Stimulated activated CD4-positive, alpha-beta T cell treated with anti-CD3 and anti-CD28 coated beads, Interleukin-15, amount 100 ng/mL, for 48 hours (primary cell): ENCODE measurements around the gene NDUFV2.
"Not testable (repeated sequence)": the region's sequence is repeated elsewhere in the genome, so short reads cannot be mapped to it uniquely, and the experiment has no call there.

Experiments
- DNase-seq, 2 donors: peaks; one replicate each; pipeline ENCODE4 v3.0.0-alpha.2; 2020; ENCODE audit warnings: low read depth in 2 of 2

NDUFV2 gene

DNA sequence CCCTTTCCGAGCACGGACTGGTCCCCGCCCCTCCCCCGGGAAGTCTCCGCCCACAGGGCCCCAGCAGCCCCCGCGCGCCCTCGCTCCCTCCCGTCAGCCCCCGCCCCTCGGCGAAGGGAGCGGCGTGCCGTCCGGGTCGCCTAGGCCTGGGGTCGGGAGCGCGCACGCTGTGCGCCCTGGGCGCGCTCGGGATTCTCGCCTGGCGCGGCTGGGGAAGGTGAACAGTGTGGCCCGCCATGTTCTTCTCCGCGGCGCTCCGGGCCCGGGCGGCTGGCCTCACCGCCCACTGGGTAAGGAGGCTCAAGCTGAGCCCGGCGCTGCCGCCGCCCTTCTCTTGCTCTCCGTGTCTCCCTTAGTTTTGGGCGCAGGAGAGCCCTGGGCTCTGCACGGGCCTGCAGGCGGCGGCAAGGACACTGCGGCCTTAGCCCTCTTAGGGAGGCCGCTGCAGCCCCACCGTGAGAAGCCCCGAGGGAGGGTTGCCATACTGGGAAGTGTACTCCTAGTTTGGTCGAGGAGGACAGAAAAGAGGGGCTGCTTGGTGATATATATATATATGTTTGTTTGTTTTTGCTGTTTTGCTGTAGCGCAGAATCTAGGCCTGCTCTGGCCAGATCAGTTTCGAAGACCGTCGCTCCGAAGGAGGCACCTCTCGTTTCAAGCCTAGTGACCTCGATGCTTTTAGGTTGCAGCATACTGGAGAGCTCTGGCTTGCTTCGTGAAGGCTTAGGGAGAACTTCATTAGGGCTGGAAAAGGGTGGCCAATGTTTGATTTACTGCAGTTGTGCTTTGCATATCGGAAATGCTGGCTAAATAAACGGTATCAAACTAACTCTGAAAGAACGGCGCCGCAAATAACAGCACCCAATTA is at the start of gene NDUFV2:
NDUFV2 (plus strand) TSS at position 192 of the 868 bp plus-strand sequence; CDS start at position 237, 45 bp downstream.
- DNase-seq: peak; percentile 93 to 98

DNA sequence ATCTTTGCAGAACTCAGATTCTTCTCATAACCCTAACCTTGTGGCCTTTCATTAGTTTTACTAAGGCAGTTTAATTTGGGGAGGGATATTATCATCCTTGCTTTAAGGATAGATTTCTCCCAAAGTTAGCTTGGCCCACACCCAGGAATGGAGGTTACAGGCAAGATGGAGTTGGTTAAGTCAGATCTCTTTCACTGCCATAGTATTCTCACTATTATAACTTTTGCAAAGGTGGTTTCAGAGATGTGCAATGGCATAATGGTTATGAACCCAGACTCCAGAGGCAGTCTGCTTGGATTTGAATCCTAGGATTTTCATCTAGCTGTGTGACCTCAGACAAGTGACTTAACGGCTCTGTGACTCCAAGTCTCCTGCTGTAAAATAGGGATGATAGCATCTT is 48.7 kb upstream of the NDUFV2 start:
- DNase-seq: no peak

DNA sequence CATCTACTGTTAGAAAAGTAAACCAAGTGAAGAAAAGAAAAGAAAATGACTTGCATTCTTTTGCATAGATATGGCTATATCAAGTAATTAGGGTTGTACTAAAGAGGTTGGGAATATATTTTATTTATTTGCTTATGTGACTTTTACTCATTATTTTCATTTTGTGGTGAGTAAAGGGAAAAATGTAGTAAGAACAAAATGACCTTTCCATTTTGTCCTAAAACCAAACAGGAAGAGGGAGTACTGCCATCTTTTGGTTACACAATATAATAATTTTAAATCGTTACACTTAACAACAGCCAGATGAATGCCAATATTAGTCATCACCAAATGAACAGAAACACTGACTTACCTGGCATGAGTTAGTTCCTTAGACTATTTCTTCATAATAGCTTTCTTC is 47.3 kb upstream of the NDUFV2 start:
- DNase-seq: no peak

DNA sequence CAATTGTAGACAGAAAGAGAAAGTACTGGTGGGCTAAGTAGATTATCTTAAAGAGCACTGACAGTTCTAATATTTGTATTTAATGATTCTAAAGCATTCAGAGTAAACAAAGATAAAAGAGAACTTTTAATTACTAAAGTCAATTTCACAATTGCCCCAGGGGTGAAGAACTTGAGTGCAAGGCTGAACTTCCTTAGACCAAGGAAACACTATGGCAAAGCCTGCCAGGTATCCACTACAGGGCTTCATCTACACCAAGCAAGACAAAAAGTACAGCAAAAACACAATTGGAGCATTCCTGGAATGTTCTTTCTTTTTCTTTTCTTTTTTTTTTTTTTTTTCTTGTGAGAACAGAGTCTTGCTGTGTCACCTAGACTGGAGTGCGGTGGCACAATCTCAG is 46.9 kb upstream of the NDUFV2 start:
- no peak for DNase-seq

DNA sequence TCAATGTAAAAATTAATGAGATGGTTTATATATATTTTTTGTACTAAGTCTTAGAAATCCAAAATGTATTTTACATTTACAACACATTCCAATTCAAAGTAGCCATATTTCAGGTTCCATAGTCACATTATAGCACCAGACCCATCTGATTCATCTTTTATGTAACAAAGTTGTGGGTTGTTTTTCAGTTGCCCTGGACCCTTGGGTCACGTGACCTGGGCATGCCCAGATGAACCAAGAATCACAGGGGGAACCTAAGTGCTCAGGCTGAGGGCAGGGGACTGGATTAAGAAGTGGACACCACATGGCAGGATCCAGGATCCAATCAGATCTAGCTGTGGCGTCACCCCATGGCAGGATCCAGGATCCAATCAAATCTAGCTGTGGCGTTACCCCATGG is 44.9 kb upstream of the NDUFV2 start:
- no peak for DNase-seq

DNA sequence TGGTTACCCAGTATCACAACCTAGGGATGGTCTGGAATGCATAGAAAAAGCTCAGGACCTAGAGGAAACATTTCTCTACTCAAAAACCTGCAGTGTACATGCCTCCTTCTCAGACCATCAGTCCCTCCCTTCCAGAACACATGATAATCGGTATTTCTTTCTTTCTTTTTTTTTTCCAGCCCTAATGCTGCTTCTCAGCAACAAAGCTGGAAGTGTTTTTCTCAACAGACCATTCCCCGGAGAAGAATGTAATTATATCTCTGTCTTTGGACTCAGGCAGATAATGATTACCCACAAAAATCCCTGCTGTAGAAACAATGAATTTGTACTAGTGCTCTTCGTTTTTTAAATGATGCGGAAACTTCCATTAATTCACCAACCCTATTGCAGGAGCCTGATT is 44.1 kb upstream of the NDUFV2 start:
- no peak for DNase-seq

DNA sequence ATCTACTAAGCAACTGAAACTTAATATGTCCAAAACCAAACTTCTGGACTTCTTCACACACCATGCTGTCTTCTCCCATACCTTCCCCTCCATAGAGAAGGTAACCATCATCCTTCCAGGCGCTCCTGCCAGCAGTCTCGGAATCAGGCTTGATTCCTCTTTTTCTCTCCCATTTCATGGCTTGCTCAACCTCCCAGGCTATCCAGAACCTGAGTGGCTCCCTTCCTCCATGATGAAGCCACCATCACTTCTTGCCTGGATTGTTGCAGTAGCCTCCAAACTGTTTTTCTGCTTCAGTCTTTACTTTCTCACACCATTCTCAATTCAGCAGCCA is 40.1 kb upstream of the NDUFV2 start:
- DNase-seq: no peak

DNA sequence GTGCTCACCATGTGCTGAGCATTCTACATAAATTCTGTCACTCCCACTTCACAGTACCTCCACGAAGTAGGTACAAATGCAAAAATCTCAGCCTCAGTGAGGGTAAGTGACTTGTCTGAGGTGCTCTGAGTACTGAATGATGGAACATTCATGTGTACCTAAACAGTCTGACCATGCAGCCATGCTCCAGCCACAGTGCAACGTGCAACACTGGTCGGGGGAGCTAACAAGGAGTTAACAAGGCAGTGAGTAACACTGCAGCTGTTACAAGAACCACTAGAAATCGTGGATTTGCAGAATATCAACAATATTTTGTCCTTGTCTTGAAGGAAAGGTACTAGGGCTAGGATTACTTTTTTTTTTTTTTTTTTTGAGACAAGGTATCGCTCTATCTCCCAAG is 36.6 kb upstream of the NDUFV2 start:
- no peak for DNase-seq

DNA sequence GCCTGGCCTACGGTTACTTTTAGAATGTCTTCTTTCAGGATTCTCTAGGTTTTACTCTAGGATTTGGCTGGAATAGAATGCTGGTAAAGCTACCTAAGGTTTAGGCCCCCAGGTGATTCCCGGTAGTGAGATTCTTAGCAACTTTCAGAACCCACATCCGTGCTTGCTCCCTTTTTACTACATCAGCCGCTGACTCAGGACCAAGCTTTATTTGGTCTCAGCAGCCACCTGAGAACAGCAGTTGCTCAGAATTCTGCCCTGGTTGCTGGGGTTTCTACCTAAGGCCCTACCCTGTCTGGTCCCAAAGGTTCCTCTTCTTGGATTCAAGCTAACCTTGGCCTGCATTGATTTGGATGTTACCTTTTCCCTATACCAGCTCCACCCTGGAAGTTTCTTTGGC is 36.1 kb upstream of the NDUFV2 start:
- DNase-seq: no peak

DNA sequence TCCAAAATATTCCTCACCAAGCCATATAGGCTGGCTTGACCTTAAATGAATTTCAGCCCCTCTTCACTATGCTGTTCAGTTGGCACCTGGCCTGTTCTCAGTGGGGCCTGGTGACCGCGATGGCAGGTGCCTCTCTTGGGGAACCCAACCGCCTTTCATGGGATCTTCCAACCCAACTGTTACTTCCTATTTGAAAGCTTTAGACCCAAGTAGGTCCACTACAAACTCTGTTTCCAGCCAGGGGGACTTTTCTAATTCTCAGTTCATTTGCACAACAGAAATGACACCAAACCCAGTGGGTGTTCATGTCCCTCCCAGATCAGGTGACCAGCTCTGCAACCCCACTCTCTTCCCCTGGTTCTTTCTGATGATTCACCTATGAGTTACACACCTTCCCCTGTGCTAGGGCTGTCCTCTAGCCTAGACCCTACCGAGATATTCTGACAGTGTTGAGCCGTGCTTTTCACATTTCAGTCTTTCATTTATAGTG is 35.6 kb upstream of the NDUFV2 start:
- DNase-seq: no peak

DNA sequence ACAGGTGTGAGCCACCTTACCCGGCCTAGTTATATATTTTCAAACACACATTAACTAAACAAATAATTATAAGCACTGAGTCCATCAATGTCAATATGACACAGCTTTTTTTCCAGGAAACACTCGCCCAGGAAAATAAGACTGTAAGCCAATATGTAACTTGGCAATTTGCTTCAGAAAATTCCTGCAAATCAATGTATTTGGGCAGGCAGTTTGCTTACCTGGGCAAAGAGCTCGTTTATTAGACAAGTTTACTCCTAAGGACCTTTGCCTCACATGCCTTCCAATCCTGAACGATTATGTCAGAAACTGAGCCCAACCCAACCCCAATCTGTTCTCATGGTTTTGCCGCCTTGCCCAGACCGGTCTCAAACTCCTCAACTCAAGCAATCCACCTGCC is 34.7 kb upstream of the NDUFV2 start:
- no peak for DNase-seq

DNA sequence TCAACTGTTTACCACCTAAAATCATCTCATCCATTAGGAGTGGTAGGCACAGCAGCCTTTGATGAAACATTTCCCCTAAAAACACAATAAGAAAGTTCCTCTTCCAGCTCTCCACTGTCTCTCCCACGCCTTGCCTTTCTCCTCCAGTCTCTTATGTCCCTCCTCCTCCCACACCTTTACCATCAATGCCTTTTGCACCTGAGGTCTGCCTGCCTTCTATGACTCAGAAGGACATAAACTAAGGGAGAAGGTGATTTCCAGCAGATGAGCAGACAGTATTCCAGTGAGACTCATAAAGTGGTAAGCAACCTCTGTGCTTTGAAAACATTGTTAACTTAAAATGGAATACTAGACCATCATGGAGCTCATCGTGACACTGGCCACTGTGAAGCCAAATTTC is 34.2 kb upstream of the NDUFV2 start:
- no peak for DNase-seq

DNA sequence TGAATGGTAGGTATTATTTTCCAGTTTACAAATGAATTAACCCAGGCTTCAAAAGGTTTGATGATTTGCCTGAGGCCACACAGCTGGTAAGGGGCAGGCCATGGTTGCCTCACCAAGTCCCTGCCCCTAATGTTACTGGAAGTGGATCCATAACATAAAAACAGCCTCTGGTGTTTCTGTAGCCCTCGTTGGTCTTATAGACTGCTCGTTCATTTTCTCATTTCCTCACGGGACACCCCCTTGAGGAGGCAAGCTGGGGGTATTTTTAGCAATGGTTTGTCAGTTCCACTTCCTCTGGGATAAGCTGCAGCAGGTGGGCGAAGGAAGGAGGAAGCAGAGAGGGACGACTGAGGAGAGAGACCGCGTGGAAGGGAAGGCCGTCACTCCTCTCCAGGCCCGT is 32.9 kb upstream of the NDUFV2 start:
- DNase-seq: no peak

DNA sequence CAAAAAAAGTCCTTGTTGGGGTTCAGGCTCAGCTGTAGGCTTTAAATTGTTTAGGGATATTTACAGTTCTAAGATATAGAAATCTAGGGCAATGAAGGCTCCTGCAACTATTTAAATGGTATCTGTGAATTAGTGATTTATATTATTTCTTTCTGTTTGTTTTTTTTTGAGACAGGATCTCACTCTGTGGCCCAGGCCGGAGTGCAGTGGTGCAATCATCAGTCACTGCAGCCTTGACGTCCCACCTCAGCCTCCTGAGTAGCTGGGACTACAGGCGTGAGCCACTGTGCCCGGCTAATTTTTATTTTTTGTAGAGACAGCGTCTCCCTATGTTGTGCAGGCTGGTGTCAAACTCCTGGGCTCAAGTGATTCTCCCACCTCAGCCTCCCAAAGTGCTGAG is 32.3 kb upstream of the NDUFV2 start:
- DNase-seq: no peak

DNA sequence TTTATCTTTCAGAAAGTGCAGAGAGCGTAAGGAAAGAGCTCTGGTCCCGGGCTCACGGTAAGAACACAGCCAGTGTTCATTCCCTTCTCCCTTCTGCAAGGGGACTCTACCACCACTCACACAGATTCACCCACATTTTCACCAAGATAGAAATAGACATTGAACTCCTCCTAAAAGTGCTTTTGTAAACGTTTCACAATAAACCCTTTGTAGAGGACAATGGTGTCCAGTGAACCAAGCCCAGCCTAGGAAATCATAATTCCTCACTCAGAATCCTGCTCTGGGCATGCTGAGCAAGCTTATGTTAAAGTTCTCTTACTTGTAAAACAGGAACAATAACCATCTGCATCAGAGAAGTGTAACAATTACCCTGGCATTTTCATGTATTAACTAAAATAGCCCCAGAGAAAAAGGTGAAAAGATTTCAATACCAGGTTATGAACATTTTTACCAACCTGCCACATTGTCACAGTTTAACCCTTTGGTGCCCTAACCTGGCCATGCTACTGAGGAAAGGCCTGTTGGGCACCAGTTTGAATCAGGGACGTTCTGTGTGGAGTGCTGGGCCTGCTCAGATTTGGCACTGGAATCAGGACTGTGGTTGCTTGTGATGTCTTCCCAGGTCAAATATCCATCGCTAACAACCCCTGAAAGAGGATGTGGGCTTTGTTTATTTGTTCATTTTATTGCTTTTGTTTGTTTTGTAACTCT is 22.5 kb upstream of the NDUFV2 start:
- no peak for DNase-seq

DNA sequence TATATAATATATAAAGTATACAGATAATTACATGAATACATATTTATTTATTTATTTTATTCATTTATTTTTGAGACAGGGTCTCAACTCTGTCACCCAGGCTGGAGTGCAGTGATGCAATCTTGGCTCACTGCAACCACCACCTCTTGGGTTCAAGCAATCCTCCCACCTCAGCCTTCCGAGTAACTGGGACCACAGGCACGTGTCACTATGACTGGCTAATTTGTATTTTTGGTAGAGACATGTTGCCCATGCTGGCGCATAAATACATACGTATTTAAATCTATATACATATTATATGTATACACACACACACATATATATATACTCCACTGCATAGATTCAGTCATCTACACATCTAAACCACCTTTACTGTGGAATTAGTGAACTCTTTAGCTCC is 20.6 kb upstream of the NDUFV2 start:
- DNase-seq: peak; percentile 51 to 64

DNA sequence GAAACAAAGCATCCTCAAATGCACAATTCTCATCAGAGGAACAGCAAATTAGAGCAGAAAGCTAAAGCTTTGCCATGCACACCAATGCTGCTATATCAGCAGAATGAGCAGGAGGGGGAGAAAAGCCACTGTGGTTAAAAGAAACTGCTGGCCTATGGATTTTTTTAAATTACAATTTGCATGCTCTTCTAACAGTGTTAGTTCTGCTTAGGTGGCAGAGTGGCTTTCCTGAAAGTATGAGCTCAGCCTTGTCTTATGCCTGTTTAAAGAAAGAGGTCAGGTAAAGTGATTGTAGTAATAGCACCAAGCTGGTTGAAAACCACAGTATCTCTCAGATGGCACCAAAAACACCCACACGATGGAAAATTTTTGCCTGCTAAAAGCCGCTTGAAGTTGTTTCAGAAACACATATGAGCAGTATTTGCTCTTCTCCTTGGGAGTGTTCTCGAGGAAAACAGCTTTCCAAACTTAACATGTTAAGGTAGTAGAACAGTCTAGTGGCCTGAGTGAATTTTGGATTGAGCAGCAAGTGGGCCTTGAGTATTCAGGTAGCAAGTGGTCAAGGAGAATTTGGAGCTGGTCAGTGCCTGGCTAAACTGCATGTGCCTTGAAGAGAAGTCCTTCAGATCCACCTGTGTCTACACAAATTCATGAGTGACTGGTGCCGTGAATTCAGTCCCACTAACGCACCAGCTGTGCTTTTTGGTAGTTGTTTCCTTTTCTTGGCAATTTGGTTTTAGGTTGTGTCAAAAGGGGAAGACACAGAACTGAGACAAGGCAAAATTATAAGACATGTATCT is 19.6 kb upstream of the NDUFV2 start:
- DNase-seq: peak in 1 of 2 donors; percentile 59

DNA sequence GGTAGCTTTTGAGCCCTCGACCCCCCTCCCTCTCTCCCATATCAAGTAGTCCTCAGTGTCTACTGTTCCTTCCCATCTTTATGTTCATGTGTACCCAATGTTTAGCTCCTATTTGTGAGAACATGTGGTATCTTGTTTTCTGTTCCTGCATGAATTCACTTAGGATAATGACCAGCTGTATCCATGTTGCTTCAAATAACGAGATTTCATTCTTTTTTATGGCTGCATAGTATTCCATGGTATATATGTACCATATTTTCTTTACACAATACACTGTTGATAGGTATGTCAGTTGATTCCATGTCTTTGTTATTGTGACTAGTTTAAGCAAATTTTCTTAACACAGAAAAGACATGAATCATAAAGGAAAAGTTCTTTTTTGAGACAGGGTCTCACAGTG is 16.5 kb upstream of the NDUFV2 start:
- DNase-seq: no peak

DNA sequence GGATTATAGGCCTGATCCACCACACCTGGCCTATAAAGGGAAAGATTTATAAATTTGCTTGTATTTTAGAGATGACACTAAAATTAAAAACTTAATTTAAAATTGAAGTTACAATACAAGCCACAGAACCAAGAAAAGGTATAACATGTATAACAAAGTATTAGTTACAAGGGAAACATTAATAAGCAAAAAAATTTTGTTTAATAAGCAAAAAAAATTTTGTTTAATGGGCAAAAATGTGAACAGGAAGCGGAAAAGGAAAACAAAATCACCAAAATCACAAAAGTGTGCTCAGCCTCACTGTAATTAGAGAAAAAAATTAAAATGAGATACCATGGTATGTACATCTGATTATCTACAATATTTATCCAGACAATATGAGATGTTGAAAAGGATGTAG is 15.9 kb upstream of the NDUFV2 start:
- DNase-seq: no peak

DNA sequence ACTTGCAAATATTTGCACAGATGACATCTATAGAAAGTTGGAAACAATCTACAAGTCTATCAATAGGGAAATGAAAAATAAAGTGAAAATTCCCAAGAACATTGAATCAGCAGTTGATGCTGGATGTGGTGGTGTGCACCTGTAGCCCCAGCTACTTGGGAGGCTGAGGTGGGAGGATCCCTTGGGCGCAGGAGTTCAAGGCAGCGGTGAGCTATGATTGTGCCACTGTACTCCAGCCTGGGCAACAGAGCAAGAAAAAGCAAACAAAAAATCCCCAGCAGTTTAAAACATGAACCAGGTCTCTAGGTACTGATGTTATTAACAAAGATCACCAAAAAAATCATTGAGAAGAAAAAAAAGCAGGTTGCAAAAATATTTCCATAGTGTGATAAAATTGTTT is 15.4 kb upstream of the NDUFV2 start:
- DNase-seq: no peak

DNA sequence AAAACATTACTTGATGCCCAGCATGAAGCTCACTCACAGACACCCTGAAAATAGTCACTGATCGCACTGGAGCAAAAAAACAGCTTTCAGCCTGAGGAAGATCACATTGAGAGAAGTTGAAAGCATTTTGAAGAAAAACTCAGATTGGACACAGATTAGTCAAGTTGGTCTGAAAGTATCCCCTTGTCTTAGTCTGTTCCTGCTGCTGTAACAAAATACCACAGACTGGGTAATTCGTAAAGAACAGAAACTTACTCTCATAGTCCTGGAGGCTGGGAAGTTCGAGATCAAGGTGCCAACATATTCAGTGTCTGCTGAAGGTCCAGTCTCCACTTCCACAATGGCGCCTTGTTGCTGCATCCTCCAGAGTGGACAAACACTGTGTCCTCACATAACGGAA is 14.2 kb upstream of the NDUFV2 start:
- DNase-seq: no peak

DNA sequence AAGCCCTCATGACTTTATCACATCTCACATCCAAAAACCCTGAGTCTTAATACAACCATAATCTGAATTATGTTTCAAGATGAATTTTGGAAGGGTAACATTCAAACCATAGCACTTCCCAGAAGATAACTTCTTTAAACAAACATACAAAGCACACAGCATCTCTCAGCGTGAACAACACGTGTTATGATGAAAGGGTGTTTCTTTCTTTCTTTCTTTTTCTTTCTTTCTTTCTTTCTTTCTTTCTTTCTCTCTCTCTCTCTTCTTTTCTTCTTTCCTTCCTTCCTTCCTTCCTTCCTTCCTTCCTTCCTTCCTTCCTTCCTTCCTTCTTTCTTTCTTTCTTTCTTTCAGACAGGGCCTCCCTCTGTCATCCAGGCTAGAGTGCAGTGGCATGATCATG is 13.8 kb upstream of the NDUFV2 start:
- not testable (repeated sequence) for DNase-seq
